ENCODE data around the gene PTPRT. TPM values are rescaled to one million over a fixed set of nuclear protein-coding genes. Genes with fewer than 3 reads are reported as not detected.

The PTPRT gene
- total and polyA plus RNA-seq, 7 donors, result under 0.01 to 0.09 (median 0.03) TPM; not detected in 1

GRCh38 chr20:42714298-42715141 lies 475.2 kb downstream of the PTPRT start:
- WGBS, 3 donors, result 23 to 31% (median 30%) methylated on average over 5 of the region's 5 CpGs
- H3K4me1 ChIP-seq, result no peaks in the 10 kb centered on the region
- no peaks in the 10 kb centered on the region for H3K9me3 ChIP-seq
- DNase-seq, result no peak
- H3K4me3 ChIP-seq, result no peak overlapping the region
- intact Hi-C loops (cut with DNase I), result no loop called here
- no peaks in the 10 kb centered on the region for H3K36me3 ChIP-seq (ENCODE audit: insufficient read depth in 1 of 2, low read depth in 1 of 2)
- peaks cover 0 to 2% (median 0%) of the 10 kb centered on the region in 3 donors for H3K27me3 ChIP-seq (ENCODE audit: insufficient read depth in 3 of 3, low read length in 2 of 3)
- ATAC-seq, result no peak
- no peak for TF ChIP-seq CTCF (IDR thresholded peaks at IDR 0.05)
- H3K27ac ChIP-seq, result no peak overlapping the region

GRCh38 chr20:42708266-42708665 lies 481.4 kb downstream of the PTPRT start:
- TF ChIP-seq CTCF (IDR thresholded peaks at IDR 0.05), result no peak
- DNase-seq (no peak), ATAC-seq (no peak)
- Histone ChIP-seq H3K36me3 (ENCODE audit: insufficient read depth in 1 of 2, low read depth in 1 of 2) (no peaks in the 10 kb centered on the region), H3K9me3 (no peaks in the 10 kb centered on the region), H3K4me1 (no peaks in the 10 kb centered on the region), H3K27ac (no peak overlapping the region), H3K27me3 (ENCODE audit: insufficient read depth in 3 of 3, low read length in 2 of 3) (no peaks in the 10 kb centered on the region), H3K4me3 (no peak overlapping the region)
- WGBS, 3 donors, result 72 to 89% (median 84%) methylated on average over 3 of the region's 3 CpGs
- intact Hi-C loops (cut with DNase I), result no loop called here

GRCh38 chr20:42706759-42707158 lies 482.9 kb downstream of the PTPRT start:
- Histone ChIP-seq H3K4me1 (no peaks in the 10 kb centered on the region), H3K4me3 (no peak overlapping the region), H3K27me3 (ENCODE audit: insufficient read depth in 3 of 3, low read length in 2 of 3) (no peaks in the 10 kb centered on the region), H3K36me3 (ENCODE audit: insufficient read depth in 1 of 2, low read depth in 1 of 2) (no peaks in the 10 kb centered on the region), H3K9me3 (no peaks in the 10 kb centered on the region), H3K27ac (no peak overlapping the region)
- no peak for DNase-seq
- ATAC-seq, result no peak
- intact Hi-C loops (cut with DNase I), result no loop called here
- TF ChIP-seq CTCF (IDR thresholded peaks at IDR 0.05), result no peak
- WGBS, 3 donors, result 21 to 32% (median 22%) methylated on average over 1 of the region's 1 CpG

- Histone ChIP-seq H3K27me3 (ENCODE audit: insufficient read depth in 3 of 3, low read length in 2 of 3) (no peaks in the 10 kb centered on the region), H3K4me3 (no peak overlapping the region), H3K36me3 (ENCODE audit: insufficient read depth in 1 of 2, low read depth in 1 of 2) (no peaks in the 10 kb centered on the region), H3K9me3 (no peaks in the 10 kb centered on the region), H3K4me1 (no peaks in the 10 kb centered on the region), H3K27ac (no peak overlapping the region)
- ATAC-seq, result no peak
- intact Hi-C loops (cut with DNase I), result no loop called here
- no peak for DNase-seq
- no peak for TF ChIP-seq CTCF (IDR thresholded peaks at IDR 0.05)
These were observed 484.2 kb downstream of the PTPRT start for GRCh38 chr20:42705550-42705949.

GRCh38 chr20:42703744-42704143 lies 486.0 kb downstream of the PTPRT start:
- intact Hi-C loops (cut with DNase I), result no loop called here
- DNase-seq (no peak), ATAC-seq (no peak)
- TF ChIP-seq CTCF (IDR thresholded peaks at IDR 0.05), result no peak
- no peak overlapping the region for H3K4me3 ChIP-seq
- H3K27me3 ChIP-seq (ENCODE audit: insufficient read depth in 3 of 3, low read length in 2 of 3), result no peaks in the 10 kb centered on the region
- 85 to 87% (median 85%) methylated on average over 6 of the region's 6 CpGs for WGBS, 3 donors
- no peaks in the 10 kb centered on the region for H3K36me3 ChIP-seq (ENCODE audit: insufficient read depth in 1 of 2, low read depth in 1 of 2)
- H3K9me3 ChIP-seq, result no peaks in the 10 kb centered on the region
- H3K4me1 ChIP-seq, result no peaks in the 10 kb centered on the region
- no peak overlapping the region for H3K27ac ChIP-seq
